IPS-18c (cell line): ENCODE data around the gene SLC7A11.

Experiments used
- H3K4me3 ChIP-seq: 2 replicates; pipeline ENCODE4 v1.7.0; 2013; ENCODE audit warnings: low read depth, mild to moderate bottlenecking, low read length, moderate library complexity; ENCODE audit not compliant: insufficient read depth
- H3K9me3 ChIP-seq: one replicate; pipeline ENCODE4 v1.6.1; 2013; ENCODE audit warnings: mild to moderate bottlenecking, low read length, moderate library complexity; ENCODE audit not compliant: control insufficient read depth, insufficient read depth

Gene SLC7A11

GRCh38 chr4:138118270-138118669 lies 123.9 kb downstream of the SLC7A11 start:
- Histone ChIP-seq H3K4me3 (no peak overlapping the region), H3K9me3 (no peaks in the 10 kb centered on the region)

- Histone ChIP-seq H3K9me3 (no peaks in the 10 kb centered on the region), H3K4me3 (no peak overlapping the region)
These were observed 127.1 kb downstream of the SLC7A11 start for GRCh38 chr4:138115053-138115452.

GRCh38 chr4:138114434-138114833 lies 127.7 kb downstream of the SLC7A11 start:
- Histone ChIP-seq H3K4me3 (no peak overlapping the region), H3K9me3 (no peaks in the 10 kb centered on the region)
